ENCODE results near the gene IGF1.

The IGF1 gene

DNA sequence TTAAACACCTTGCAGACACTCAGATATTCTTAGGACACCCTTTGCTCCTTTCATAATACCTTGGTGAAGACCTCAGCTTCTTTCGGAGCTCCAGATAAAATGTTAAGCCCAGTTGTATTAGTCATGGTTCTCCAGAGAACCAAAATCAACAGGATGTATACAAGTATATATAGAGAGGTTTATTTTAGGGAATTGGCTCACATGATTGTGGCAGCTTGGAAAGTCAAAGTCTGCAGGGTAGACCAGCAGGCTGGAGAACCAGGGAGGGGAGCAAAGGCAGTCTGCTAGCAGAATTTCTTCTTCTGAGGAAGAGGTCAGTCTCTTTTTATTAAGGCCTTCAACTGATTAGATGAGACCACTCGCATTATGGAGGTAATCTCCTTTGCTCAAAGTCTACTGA lies 6.9 kb upstream of the IGF1 start:
- DNase-seq = no peak

DNA sequence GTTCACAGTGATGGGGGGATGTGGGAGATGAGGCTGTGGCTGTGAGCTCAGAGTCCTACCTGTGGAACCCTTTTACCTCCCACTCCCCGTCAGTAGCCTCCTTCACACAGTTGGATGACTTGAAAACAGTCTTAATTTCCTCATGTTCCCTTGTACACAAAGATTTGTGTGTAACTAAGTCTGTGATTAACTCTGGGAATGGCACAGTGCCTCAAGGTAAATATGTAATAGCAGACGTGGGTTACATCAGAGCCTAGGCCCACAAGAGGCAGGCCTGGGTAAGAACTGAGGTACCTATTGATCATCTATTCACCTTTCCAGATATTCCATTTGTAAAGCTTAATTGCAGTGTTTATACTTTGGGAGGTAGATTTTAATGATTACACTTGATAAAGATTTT lies 5.8 kb upstream of the IGF1 start:
- no peak for DNase-seq

DNA sequence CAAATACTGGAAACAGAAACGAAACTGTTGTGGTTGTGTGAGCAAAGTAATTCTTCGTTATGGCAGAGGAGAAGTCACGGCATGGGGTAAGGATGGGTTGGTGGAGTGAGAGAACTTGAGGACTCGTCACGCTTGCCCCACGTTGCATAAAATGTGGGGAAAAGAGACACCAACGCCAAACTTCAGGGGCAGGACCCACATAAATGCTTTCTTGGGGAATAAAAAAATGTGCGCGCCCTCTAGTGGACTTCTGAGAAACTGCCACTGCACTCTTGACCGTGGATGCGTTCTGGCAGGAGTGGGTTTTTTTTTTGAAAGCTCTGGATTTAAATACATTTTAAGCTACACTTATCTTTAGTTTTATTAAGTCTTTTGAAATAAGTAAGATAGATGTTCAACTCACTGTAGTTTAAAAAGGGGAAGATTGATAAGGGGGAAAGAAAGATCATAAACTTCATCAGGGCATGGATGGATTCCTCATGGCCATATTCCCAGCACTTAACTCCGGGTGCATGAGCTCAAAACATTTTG lies 4.1 kb upstream of the IGF1 start:
- no peak for DNase-seq

DNA sequence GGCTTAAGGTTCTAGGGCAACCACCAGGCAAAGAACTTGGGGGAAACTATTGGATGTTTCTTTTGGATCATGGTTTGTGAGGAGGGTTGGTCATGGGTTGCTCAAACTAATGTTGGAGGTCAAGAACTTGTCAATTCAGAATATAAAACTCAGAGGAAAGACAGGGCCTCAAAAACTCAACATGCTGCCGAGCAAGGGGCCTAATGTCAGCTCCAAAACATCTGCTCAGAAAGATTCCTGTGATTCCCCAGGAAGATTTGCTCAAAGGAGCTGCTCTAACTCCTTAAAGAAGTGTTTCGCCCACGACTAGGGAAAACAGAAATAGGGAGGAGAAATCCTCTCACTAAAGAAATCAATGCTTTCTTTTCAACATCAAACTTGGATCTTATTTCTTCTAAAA lies 3.7 kb upstream of the IGF1 start:
- DNase-seq = no peak

DNA sequence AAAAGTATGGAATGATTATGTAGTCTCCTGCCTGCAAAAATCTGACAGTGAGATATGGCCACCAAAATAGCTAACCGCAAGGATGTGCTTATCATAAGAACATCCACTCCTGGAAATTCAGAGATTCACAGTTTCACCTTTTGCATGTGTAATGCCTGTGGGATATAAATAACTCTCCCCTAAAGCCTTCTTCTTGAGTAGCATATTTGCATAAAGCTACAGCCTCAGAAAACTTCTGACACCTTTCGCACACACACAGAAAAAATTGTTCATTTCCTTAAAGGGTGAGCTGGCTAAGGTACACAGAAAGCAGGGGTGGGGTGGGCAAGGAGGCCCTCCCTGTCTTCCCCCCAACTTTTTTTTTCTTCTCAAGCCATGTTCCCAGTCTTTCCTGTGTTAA lies 3.1 kb upstream of the IGF1 start:
- no peak for DNase-seq

DNA sequence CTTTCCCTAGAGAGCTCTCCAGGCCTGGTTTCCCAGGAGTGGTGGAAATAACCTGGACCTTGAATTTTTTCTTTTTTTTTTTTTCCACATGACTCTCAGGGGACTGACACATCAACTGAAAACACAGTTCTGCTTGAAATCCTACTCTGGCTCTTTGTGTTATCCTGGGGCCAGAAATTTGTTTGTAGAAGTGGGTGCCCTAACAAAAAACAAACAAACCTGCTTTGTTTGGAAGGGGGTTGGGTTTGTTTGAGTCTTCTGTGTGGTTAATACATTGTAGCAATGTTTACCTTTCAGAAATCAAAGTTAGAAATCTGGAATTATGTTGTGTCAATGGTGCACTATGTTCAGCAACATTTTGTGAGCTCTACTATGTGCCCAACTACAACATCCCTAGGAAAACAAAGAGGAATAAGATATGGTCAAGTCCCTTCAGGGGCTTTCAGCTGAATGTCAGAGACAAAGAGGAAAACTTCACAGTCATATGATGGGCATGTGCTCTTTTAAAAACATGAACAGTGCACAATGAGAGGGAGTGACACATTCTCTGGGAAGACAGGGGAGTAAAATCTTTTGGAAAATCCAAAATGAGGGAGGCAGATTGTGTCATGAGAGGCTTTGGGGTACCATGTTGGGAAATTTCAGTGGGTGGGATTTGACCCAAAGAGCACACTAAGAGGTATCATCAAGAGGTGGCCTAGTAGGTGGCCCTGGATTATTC lies 1.5 kb upstream of the IGF1 start:
- DNase-seq = no peak

DNA sequence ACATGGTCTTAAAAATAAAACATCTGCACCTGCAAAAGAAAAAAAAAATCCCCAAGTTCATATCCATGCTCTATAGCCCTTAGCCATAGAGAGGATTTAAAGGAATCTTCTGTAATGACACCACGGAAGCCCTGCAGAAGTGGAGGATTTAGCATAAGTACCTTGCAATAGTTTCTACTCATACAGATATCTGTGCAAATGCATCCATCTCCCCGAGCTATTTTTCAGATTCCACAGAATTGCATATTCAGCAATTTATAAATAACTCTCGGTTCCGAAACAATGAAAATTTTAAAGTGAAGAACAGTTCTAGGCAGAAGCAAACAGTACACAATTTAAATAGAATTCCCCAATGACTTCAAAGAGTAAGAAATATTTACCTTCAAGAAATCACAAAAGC lies 424 bp downstream of the IGF1 start:
- DNase-seq = no peak

DNA sequence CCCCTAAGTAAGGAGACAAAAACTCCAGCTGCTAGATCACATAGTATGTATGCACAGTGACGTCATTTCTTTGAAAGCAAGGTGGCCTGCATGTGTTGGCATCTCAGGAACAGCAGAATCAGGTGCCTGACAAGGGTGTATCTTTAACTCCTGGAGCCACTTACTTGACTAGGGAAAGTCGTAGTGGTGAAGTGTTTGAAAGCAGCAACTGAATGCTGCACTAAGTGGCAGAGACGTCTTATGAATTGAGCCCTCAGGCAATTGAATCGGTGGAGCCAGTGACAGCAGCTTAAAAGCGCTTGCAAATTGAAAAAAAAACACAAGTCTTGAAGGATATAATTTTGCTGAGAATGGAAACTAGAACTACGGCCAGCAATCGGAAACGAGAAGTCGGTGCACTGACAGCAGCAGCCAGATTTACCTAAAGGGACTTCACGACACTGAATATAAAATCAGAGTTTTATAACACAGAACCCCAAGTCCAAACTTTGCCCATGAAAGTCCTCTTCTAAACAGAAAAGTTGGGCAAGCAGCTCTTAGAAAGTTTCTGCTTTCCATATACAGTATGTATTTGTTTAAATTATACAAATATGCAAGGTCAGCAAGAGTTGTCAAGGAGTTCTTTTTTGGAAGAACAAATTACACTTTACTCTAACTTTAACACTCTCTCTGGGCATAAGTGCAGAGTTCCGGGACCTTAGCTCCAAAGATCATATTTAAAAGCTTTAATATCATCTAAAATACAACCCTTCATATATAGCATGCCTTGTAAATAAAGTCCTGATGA lies 1.1 kb downstream of the IGF1 start:
- no peak for DNase-seq

DNA sequence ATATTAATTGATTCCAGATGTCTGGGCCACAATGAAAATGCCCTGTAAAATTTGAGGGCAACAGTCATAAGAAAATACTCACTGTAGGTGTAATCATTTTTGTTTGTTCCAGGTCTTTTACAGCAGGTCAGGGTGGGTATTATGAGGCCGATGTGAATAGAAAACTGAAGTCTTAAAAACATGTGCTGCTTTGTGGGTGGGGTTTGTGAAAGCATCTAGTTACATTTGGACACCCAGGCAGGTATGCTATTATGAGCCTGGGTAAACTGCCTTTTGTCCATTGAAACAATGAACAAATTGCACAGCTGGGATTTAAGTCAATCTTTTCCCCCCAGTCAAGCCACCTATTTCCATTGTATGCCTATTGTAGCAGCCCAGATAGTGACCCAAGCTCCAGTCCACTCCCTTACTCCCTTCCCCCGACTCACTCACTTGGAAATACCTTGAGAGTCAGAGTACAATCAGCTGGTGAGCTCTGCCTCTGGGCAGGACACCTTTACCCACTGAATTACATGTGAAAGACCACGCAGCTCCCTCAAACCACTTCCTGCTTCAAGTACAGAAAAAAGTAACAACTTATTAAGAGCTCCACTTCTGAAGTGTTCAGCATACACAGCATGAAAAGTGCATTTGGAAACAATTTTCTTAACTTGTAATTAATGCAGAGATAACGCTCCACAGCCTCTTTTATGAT lies 1.8 kb downstream of the IGF1 start:
- DNase-seq = no peak

DNA sequence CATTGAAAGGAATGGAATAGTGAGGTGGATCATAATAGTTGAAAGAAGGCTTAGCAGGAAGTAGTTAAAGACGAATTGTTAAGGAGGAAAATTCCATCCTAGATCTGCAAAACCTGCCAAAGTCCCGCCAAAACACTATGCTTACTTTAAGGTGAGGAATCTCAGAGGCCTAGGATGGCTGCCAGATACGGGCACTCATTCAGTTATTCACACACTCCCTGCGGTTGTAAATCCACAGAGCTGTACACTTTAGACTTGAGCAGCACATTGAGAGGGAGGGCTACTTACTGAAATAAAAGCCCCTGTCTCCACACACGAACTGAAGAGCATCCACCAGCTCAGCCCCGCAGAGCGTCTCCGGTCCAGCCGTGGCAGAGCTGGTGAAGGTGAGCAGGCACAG lies 5.0 kb downstream of the IGF1 start:
- DNase-seq = no peak

DNA sequence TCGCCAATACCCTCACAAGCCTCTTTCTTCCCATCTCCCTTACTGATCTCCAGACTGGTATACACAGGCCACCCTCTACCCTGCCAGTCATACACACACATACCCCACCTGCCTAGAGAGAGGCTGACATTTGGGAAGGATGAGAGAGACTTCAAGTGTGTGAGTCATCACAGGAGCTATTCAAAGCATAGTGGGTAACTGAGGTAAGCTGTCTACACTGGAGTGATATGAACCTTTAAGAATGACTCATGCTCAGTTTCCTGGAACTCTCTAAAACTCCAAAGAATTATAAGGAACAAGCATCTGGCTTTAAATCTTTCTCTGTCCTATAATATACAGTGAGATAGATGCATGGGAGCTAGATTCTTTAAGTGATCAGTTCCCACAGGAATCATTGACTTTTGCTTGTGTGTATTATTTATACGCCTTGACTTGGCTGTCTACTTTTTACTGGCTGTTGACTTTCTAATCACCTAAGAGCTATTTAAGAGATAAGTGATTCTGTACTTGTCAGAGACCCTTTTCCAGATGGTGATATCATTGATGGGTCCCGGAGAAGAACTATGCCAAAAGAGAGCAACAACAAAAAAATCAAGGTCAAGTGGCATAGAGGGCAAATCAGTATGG lies 5.8 kb downstream of the IGF1 start:
- DNase-seq = no peak

DNA sequence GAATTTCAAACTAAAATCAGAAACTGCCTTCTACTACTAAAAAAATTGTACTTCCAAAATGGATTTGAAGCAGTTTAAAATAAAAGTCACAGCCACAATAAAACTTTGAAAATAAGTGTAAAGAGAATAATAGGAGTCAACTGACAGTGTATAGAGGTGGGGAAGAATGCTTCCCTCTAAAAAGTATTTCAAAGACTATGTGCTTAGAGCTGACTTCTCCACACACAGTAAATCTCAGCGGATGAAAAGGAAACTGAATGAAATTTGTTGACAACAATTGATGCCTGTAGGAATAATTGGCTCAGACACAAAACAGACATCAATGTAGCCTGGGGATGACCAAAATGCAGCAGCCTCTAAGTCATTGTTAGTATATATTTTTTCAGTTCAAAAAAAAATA lies 7.9 kb downstream of the IGF1 start:
- DNase-seq = no peak

DNA sequence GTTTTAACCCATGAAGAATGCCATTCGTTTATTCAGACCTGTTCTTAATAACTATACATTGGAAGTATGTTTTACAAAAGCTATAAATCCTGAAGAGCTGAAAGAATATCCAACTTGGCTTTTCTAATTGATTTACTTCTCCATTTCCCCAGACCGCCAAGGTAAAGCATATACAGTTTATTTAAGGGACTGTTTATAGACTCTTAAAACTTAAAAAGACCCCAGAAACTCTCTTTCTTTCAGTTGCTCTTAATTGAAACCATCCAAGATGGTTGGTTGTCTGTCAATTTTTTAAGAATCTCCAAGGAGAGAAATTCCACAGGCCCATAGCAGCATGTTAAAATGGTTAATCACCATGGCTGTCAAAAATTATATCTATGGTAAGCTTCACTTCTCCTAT lies 8.8 kb downstream of the IGF1 start:
- DNase-seq = no peak

DNA sequence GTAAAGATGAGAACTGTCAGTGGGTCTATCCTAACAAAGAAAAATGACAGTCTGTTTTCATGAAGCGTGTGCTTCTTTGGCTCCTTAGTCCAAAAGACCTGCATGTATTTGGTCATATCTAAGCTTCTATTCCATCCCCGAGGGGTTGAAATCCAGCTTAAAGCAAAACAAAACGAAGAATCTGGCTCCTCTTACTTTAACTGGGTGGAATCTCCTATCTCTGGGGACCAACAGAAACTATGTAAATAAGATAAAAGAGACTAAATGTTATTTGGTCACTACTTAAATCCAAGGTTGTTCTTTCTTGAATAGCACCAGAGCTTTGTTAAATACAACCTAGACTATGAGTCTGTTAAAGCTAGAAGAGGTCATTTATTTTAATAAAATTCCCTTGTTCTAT lies 9.4 kb downstream of the IGF1 start:
- no peak for DNase-seq

DNA sequence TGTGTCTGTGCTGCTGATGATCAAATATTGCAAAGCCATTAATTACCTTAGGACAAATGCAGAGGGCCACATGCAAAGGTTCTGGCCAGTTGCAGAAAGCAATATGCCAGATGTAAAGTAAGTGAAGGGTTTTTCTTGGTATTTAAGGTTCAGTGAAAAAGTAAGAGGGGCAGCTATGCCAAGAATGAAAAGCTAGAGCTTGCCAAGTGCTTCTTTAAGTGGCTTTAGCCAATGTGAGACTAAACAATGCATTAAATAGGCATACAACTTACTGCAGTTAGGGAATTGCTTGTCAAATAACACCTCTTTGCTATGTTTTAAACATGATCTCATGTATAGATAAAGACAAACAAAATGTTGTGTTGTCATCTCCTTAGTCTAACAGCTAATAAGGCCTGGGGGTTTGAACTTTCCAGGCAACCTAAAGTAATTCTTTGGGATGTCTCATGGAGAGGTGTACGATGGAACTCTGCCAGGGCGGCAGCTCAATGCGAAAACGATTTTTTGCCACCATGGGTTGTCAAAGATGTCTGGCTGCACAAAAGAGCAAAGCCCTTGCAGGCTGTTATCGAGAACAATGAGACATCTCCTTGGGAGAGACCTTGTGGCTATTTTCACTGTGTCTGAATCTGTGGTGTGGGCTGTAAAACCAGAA lies 12.0 kb downstream of the IGF1 start:
- DNase-seq = no peak

DNA sequence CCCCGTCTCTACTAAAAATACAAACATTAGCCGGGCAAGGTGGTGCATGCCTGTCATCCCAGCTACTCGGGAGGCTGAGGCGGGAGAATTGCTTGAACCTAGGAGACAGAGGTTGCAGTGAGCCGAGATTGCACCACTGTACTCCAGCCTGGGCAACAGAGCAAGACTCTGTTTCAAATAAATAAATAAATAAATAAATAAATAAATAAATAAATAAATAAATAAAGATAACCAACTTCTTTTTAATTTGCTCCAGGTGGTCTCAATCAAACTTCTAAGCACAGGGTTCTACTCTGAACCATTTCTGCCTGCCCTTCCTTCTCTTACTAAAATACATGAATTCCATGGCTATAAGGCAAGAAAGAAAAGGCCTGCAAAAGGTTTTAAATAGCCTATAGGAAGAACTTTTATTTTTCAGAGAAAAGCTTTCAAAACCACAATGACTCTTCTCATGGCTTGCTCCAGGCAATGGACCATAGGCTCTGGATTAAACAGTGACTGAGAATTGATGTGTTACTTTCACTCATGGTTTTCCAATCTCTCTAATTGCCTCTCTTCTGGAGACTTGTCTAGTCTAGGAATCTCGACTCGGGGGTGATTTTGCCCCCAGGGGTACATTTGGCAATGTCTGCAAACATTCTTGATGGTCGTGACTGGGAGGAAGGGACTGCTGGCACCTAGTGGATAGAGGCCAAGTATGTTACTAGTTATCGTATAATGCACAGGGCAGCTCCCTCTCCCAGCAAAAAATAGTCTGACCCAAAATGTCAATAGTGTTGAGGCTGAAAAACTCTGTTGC lies 14.4 kb downstream of the IGF1 start:
- DNase-seq = no peak

DNA sequence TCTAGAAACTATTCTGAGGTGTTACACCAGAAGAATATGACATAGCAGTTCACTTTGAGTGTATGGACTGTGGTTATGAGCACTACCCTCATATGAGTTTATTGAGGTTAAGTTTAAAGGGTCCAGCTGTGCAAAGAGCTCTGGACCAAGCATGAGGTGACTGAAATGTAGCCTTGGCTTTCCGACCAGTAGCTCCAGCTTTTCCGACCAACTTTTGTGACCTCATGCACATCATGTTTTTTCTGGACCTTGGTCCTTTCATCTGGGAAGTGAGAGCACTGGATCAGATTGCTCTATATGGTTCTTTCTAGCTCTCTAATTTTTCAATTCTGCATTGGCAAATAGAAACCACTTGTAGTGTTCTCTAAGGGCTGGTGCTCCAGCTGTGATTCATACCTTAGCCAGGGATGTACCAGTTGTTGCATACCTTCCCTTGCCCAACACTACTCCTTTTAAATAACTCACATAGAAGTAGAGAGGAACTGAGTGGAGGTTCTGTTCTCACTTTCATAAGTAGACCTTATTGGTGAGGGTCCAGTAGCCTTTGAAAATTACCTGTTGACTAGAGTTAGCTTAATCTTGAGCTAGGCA lies 16.6 kb downstream of the IGF1 start:
- DNase-seq = no peak

DNA sequence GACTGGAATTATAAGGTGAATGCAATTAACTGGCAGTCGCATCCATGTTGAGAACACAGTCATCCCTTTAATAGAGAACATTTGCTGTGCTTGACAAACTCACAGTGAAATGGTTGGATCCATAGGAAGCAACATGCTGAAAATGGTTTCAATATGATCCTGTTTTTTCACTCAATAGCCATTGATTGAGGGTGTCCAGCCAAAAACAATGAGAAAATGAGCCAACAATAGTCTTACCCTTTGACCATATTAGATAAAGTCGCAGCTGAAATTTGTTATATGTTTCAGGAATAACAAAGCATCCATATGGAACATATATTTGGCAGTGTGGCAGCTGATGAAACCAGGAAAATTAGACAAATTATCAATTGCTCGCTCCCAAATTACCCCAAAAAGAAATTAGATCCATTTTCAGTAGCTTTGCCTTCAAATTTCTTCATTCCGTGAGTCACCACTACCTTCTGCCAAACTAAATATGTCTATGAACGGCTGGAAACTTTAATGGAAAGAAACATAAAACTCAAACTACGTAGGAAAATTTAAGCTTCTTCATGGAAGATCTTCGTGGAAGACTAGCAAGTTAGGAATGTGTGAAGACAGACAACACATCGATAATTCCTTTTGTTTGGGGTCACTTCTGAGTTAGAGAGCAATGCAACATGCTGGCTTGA lies 17.4 kb downstream of the IGF1 start:
- DNase-seq = no peak

DNA sequence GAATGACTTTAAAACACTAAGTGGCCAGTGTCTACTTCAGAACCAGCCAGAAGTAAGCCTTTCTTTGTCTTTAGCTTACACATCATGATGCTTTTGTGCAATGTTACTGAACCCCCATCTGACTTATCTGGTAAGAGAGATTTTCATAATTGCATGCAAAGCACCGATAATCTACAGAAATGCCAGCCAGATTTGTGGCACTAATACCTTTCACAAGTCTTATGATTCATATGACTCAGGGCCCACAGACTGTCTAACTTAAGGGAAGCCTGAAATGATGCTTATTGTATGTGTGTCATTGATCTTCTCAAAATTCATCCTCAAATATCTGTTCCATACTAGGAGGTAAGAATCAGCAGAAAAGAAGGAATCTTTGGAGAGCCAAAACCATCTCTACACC lies 18.0 kb downstream of the IGF1 start:
- DNase-seq = no peak

DNA sequence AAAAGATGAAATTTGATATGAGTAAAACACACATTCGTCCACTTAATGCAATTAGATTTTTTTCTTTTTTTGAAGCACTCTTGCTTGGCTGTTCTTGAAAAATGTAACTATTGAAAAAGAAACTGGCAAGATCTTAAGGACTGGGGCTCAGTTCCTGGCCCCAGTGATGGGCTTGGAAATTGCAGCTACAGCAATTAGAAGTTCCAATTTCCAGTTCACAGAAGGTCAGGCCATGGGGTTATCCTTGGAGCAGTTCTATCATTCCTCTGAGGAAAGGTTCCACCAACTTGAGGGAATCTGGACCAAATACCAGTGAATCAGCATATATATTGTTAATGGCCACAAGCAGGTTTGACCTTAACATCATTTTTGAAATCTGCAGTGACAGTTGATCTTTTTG lies 18.9 kb downstream of the IGF1 start:
- no peak for DNase-seq

DNA sequence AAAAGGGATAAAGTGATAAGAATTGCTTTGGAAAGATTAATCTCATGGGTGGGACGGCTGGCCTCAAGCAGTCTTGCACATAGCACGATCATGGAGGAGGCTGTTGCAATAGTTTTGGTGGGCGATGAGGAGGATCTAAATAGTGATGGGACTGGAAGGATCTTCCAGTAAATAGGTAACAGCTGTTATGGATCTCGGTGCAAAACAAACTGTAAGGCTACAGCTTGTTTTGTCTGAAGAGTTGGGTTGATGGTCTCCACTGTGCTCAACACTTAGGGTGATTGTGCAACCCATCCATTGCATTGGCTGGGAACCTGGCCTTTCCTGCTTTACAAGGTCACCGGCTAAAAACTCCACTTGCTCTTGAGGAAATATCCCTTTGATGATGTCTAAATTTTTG lies 21.0 kb downstream of the IGF1 start:
- no peak for DNase-seq
